ENCODE results near the gene NUCB1.
"Not testable (repeated sequence)": the region's sequence is repeated elsewhere in the genome, so short reads cannot be mapped to it uniquely, and the experiment has no call there.

The NUCB1 gene

DNA sequence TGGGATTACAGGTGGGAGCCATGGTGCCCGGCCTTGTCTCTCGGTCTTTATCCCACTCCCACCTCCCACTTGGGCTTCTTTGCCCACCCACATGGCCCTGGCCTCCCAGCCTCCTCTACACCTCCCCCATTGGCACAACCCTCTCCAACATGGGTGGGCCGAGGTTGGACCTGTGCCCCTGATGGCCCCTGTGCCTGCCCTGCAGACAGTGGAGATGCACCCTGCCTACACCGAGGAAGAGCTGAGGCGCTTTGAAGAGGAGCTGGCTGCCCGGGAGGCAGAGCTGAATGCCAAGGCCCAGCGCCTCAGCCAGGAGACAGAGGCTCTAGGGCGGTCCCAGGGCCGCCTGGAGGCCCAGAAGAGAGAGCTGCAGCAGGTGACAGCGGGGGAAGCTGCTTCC lies 20.8 kb downstream of the NUCB1 start:
- TF ChIP-seq, protein P1, sequence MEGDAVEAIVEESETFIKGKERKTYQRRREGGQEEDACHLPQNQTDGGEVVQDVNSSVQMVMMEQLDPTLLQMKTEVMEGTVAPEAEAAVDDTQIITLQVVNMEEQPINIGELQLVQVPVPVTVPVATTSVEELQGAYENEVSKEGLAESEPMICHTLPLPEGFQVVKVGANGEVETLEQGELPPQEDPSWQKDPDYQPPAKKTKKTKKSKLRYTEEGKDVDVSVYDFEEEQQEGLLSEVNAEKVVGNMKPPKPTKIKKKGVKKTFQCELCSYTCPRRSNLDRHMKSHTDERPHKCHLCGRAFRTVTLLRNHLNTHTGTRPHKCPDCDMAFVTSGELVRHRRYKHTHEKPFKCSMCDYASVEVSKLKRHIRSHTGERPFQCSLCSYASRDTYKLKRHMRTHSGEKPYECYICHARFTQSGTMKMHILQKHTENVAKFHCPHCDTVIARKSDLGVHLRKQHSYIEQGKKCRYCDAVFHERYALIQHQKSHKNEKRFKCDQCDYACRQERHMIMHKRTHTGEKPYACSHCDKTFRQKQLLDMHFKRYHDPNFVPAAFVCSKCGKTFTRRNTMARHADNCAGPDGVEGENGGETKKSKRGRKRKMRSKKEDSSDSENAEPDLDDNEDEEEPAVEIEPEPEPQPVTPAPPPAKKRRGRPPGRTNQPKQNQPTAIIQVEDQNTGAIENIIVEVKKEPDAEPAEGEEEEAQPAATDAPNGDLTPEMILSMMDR (conservative IDR thresholded peaks at IDR 0.05; ENCODE audit: control insufficient read depth, insufficient read depth, low read depth, low read length), result no peak
- no peak overlapping the region for H3K4me3 ChIP-seq (ENCODE audit: control insufficient read depth, low read depth, low read length)
- no peak for DNase-seq (ENCODE audit: low read depth)

DNA sequence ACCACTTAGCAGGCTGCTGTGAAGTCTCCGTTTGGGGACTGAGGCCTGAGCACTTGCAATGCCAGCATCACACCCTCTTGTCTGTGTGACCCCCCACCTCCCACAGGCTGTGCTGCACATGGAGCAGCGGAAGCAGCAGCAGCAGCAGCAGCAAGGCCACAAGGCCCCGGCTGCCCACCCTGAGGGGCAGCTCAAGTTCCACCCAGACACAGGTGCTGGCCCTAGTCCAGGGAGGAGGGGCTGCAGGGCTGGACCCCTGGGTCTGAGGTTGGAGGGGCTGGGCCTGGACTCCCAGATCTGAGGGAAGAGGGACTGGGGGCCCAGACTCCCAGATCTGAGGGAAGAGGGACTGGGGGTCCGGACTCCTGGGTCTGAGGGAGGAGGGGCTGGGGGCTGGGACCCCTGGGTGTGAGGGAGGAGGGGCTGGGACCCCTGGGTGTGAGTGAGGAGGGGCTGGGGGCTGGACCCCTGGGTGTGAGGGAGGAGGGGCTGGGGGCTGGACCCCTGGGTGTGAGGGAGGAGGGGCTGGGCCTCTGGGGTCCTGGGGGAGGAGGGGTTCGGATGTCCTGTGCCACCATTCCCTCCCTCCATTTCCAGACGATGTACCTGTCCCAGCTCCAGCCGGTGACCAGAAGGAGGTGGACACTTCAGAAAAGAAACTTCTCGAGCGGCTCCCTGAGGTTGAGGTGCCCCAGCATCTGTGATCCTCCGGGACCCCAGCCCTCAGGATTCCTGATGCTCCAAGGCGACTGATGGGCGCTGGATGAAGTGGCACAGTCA lies 21.8 kb downstream of the NUCB1 start:
- no peak overlapping the region for H3K4me3 ChIP-seq (ENCODE audit: control insufficient read depth, low read depth, low read length)
- DNase-seq (ENCODE audit: low read depth), result no peak
- TF ChIP-seq, protein P1 (conservative IDR thresholded peaks at IDR 0.05; ENCODE audit: control insufficient read depth, insufficient read depth, low read depth, low read length), result no peak

DNA sequence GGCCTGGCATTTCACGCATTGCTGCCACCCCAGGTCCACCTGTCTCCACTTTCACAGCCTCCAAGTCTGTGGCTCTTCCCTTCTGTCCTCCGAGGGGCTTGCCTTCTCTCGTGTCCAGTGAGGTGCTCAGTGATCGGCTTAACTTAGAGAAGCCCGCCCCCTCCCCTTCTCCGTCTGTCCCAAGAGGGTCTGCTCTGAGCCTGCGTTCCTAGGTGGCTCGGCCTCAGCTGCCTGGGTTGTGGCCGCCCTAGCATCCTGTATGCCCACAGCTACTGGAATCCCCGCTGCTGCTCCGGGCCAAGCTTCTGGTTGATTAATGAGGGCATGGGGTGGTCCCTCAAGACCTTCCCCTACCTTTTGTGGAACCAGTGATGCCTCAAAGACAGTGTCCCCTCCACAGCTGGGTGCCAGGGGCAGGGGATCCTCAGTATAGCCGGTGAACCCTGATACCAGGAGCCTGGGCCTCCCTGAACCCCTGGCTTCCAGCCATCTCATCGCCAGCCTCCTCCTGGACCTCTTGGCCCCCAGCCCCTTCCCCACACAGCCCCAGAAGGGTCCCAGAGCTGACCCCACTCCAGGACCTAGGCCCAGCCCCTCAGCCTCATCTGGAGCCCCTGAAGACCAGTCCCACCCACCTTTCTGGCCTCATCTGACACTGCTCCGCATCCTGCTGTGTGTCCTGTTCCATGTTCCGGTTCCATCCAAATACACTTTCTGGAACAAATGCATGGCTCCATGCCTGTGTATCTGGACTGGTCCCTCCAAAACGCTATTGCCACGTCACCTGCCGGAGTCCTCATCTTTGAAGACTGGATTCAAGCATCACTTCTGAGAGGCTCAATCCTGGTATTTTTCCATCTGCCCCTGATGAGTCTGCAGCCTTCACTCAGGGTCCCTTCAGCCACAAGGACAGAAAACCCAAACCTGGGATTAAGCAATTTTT lies 22.7 kb downstream of the NUCB1 start:
- H3K4me3 ChIP-seq (ENCODE audit: control insufficient read depth, low read depth, low read length), result no peak overlapping the region
- TF ChIP-seq, protein P1 (conservative IDR thresholded peaks at IDR 0.05; ENCODE audit: control insufficient read depth, insufficient read depth, low read depth, low read length), result no peak
- DNase-seq (ENCODE audit: low read depth), result no peak

GRCh38 chr19:48925240-48925843 lies 25.2 kb downstream of the NUCB1 start:
- TF ChIP-seq, protein P1 (conservative IDR thresholded peaks at IDR 0.05; ENCODE audit: control insufficient read depth, insufficient read depth, low read depth, low read length), result no peak
- peak; percentile 94 for DNase-seq (ENCODE audit: low read depth)
- no peak overlapping the region for H3K4me3 ChIP-seq (ENCODE audit: control insufficient read depth, low read depth, low read length)

DNA sequence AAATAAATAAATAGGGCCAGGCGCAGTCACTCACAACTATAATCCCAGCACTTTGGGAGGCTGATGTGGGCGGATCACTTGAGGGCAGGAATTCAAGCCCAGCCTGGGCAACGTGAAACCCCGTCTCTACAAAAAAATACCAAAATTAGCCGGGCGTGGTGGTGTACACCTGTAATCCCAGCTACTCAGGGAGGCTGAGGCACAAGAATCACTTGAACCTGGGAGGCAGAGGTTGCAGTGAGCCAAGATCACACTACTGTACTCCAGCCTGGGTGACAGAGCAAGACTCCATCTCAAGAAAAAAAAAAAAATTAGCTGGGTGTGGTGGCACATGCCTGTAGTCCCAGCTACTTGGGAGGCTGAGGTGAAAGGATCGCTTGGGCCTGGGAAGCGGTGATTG lies 25.8 kb downstream of the NUCB1 start:
- not testable (repeated sequence) for H3K4me3 ChIP-seq (ENCODE audit: control insufficient read depth, low read depth, low read length); DNase-seq (ENCODE audit: low read depth)

DNA sequence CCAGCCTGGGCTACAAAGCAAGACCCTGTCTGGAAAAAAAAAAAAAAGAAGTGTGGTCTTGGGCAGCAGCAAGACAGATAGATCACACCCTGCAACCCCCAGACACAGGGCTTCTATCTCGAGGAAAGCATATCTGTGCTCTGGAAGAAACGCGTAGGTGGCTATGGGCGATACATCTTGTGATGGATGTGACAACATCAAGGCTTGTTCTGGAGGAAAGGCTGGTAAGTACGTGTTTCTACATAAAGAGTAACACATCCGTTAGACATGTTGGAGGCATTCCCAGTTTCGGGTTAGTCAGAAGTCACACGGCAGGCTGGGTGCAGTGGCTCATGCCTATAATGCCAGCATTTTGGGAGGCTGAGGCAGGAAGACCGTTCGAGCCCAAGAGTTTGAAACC lies 26.8 kb downstream of the NUCB1 start:
- DNase-seq (ENCODE audit: low read depth), result peak; percentile 100
- H3K4me3 ChIP-seq (ENCODE audit: control insufficient read depth, low read depth, low read length), result no peak overlapping the region
- TF ChIP-seq, protein P1 (conservative IDR thresholded peaks at IDR 0.05; ENCODE audit: control insufficient read depth, insufficient read depth, low read depth, low read length), result no peak

- H3K4me3 ChIP-seq (ENCODE audit: control insufficient read depth, low read depth, low read length); DNase-seq (ENCODE audit: low read depth): not testable (repeated sequence)
These were observed 27.6 kb downstream of the NUCB1 start for GRCh38 chr19:48927692-48928091.
